Stimulated activated CD4-positive, alpha-beta T cell treated with anti-CD3 and anti-CD28 coated beads, Interleukin-2, amount 100 ng/mL, for 24 hours (primary cell): Measurements from ENCODE around the gene DYRK2.

Experiments used
- DNase-seq, 2 donors: peaks; one replicate each; pipeline ENCODE4 v3.0.0-alpha.2; 2020

The DYRK2 gene

DNA sequence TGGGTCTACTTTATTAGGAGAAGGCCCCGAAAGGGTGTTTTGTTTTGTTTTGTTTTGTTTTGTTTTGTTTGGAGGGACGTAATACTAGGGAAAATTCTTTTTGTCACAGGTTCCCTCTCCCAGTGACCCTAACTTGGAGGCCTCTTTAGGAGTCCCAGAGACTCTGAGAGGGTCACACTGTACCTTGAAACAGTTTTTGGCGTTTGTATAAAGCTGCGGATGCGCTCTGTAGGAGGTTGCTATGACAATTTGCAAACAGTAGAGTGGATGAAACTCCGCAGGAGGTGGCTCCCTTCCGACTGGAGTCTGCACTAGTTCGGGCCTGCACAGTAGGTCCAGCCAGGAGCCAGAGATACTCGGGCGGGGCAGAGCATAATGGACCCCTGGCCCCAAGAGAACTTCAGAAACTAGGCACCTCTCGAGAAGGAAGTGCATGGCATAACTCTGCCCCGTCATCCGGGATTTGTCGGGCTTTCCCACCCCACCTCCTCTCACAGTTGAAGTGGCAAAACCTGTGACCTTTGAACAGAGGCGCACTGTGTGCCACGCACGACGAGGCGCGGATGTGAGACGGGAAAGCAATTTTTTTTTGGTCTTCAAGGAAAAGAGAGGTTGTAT is 1.3 kb upstream of the DYRK2 start:
- DNase-seq = peak in 1 of 2 donors; percentile 26

DNA sequence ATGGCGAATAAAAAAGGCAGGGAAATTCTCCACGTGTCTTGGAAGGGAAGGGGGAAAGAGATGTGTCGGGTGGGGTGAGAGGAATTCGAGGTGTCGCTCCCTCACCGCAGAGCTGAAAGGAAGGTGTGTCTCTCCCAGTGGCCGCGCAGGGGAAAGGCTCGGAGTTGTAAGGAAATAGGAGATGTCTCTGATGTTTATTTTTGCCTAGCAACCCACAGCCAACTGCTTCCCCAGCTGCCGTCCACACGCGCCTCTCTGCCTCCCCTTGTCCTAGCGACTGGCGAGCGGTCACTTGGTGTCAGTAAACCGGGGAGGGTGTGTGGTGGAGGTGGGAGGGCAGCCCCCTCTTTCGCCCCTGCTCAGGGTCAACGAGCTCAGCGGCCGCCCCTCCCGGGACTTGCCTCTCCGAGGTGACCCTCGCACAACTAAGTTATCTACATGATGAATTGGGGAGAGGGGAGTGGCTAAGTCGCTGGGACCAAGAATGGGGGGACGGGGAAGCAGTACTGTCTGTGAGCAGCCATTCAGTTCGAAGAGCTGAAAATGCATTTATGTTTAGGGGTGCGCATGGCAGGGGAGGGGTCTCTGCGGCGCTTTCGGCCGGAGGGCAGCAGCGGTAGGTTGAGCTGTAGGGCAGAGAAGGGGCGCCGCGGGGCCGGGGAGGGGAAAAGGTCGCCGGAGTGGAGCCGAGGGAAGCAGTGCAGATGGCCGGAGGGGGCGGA is 585 bp upstream of the DYRK2 start:
- DNase-seq = peak; percentile 42 to 49

GRCh38 chr12:67649261-67649569 is 670 bp downstream of the DYRK2 start:
- no peak for DNase-seq

DNA sequence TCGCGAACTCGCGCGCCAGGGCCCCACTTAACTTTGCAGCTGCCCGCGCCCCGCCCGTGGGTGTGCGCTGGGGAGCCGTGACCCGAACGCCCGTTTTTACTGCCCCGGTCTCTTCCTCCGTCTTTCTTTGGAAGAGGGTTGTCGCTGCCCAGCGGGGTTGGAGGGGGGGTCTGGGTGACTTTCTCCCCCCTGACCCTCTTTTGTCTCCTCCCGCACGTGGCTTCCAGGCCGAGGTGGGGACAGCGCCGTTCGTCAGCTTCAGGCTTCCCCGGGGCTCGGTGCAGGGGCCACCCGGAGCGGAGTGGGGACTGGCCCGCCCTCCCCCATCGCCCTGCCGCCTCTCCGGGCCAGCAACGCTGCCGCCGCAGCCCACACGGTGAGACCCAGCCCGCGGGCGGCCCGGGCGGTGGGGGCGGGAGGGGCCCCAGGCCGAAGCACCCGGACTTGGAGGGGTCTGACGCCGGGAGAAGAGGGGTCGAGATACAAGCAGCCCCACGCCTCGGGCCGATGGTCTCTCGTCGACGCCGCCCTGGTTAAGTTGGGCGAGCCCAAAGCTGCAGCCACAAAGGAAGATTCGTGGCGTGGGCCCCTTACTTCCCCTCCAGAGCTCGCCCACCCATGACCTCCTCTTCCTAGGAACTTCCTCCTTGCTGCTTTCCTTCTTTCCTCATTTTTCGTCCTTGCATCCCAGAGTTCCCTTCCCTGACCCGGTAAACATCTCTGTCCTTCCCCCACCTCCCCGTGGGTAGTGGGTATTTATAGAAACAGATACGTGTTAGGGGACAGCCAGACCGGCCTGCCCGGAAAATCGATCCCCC is 1.2 kb downstream of the DYRK2 start:
- DNase-seq = peak; percentile 40 to 46

DNA sequence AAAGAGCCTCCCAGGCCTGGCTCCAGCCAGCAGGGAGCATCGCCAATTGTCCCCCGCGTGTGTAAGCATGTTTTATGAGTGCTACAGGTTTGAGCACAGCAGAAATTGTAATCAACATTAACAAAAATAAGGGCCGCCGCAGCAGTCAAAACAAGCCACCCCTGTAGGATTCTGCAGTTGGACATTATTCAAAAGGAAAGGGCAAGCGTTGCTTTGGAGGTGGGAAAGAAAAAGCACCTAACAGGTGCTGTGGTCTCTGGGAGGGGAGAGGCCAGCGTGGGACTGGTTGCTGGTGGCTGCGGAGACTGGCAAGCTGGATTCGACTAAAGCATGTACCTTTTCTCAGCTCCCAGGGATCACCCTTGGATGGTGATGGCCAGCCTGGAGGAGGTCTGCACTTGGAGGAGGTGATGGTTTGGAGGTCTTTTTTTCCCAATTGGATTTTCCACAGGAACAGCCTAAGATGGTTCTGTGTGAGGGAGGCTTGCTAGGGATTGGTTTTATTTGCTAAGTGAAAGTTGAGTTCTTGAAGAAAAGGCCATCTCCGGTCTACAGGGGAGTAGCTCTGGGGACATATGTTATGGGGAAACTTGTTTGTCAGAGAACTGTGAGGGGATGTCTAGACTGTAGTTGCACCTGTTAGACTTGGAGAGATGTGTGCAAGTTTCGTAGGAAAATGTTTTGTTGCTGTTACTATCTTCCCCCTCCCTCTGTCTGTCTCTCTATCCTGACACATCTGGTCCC is 2.0 kb downstream of the DYRK2 start:
- peak; percentile 21 to 30 for DNase-seq

GRCh38 chr12:67651132-67651695 is 2.7 kb downstream of the DYRK2 start:
- no peak for DNase-seq

- no peak for DNase-seq
Measured at GRCh38 chr12:67655829-67656228, 7.3 kb downstream of the DYRK2 start.

- no peak for DNase-seq
Measured at GRCh38 chr12:67656251-67656650, 7.7 kb downstream of the DYRK2 start.

GRCh38 chr12:67658486-67658885 is 9.9 kb downstream of the DYRK2 start:
- DNase-seq = no peak

DNA sequence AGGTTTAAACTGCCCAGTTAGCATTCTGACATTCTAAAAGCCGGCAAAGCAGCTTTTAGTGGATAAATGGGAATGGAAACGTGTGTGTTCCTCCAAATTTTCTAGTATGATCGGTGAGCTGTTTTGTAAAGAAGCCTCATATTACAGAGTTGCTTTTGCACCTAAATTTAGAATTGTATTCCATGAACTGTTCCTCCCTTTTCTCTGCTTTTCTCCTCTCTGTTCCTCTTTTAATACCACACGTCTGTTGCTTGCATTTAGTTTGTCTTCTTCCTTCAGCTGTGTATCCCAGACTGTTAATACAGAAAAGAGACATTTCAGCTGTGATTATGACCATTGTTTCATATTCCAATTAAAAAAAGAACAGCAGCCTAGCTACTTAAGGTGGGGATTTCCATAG is 10.7 kb downstream of the DYRK2 start:
- no peak for DNase-seq

DNA sequence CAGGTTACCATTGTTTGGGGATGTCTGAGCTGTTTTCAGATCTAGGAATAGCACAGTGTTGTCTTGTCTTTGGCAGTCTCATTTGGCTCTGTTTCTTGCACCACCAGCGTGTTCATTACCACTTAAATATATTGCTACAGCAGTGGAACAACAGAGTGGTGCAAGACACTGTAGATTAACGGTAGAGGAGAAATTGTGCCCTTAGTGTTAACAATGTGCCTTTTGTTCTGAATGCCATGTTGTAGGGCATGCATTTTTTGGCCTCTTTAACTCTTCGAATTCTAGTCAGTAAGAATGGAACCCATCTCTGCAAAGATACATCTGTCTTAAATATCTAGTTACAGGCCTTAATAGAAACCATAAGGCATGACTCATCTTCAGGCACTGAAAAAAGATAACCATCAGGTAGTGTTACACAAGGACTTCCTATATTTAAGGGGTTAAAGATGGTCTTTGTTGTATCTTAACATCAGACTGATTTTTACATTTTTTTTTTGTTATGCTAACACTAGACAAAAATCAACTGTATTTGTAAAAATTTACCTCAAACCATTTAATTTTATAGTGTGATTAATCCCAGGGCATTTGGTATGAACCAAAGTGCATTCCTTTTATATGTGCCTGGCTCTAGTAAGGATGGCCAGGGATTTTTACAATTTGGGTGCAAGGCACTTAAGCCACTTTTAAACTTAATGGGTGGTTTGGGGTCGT is 12.9 kb downstream of the DYRK2 start:
- no peak for DNase-seq

GRCh38 chr12:67662910-67663538 is 14.5 kb downstream of the DYRK2 start:
- DNase-seq = no peak

DNA sequence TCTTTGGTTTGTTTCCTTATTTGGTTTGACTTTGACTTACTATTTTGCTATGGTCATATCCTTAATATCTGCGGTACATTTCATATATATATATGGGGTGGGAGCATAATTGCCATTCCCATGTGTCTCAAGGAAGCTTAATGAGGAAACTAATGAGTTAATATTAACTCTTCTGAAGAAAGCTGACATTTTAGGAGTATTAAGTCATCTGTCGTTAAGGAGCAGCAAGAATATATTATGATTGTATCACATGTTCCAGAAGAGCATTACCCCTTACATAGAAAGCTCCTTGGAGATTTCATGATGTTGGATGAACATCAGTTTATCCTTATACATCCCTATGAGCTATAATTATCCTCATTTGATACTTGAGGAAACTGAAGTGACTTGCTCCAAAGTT is 15.6 kb downstream of the DYRK2 start:
- no peak for DNase-seq

GRCh38 chr12:67665679-67666078 is 17.1 kb downstream of the DYRK2 start:
- no peak for DNase-seq

- DNase-seq = no peak
Measured at GRCh38 chr12:67666605-67667004, 18.1 kb downstream of the DYRK2 start.

DNA sequence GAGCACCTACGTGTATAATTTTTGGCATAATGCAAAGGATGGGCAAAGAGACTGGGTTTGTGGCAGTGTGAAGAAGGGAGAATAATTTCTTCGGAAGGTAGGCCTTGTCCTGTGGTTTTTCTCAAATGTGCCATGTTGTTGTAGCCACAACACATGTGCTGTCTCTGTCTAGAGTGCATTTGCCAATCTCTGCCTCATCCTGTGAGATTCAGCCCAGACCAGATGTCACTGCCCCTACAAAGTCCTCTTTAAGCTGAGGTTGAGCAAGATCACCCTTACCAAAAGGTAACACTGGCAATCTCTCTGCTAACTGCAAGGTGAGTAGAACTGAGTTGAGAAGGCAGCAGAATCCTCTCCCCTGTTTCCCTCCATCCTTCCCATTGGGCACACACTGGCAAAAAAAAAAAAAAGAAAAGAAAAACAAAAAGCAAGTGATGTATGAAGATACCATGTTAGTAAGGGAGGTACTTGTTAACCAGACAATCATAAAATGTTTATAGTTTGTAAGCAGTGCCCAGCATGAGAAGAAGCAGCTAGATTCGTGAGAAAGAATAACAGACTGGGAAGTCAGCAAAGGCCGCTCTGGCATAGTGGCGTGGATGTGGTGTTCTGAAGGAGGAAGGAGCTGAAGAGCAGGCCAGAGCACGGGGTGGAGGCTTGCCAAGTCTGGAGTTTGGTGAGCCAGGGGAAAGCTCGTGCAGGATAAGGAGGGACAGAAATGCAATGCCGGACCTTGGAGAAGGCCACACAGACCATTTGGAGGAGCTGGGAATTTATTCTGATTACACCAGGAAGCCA is 18.9 kb downstream of the DYRK2 start:
- DNase-seq = no peak

- no peak for DNase-seq
Measured at GRCh38 chr12:67669217-67669933, 20.8 kb downstream of the DYRK2 start.

DNA sequence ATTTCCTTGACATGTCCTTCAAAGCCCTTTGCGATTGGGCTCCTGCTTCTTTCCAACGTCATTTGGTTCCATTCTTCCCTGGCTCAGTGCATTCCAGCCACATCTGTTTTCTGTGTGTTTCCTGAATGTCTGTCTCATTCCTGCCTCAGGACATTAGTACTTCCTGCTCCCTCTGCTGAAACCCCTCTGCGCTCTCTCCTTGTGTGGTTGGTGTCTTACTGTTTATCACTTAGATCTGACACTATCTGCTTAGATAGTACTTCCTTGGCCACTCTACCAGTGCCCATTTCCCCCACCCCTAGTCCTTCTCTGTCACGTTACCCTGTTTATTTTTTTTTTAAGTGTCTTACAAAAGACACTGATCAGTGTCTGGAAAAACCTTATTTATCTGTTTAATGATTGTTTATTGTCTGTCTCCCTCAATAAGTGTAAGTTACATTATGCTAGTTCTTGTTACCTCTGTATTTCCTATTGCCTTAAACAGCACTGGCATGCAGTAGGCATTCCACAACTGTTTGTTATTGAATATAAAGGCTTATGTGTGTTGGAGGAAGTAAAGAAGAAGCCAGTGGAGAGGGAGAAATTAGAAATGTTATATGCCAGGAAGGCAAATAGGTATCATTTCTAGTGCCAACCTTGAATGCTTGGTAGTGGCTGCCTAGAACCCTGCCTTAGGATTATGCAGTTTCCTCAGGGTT is 21.5 kb downstream of the DYRK2 start:
- no peak for DNase-seq

DNA sequence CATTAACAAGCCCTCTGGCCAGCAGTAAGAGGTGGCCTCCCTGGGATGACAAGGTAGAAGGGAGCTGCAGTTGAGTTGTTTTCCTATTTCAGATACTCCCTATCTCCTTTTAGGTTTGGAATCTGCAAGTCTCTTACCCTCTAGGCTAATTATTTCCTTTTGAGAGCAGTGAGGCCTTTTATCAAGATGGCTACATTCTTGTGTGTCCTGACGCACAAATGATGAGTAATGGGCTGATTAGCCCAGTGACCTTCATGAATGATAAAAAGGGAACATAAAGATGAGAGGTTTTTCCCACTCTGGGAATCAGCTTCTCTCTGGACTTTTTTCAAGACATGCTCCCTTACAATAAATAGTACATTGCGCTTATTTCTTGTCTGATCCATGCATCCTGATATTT is 22.9 kb downstream of the DYRK2 start:
- no peak for DNase-seq

GRCh38 chr12:67671892-67672291 is 23.3 kb downstream of the DYRK2 start:
- no peak for DNase-seq
